Progenitor cell of endocrine pancreas (in vitro differentiated cells): Measurements from ENCODE around the gene FMN1. TPM values are rescaled to one million over a fixed set of nuclear protein-coding genes. Genes with fewer than 3 reads are reported as not detected.

Experiments
- DNase-seq: peaks from one replicate; pipeline ENCODE4 v3.0.0; 2021; ENCODE audit warnings: low spot score; ENCODE audit not compliant: unreplicated experiment
- H3K27ac Mint-ChIP-seq: 2 replicates; pipeline ENCODE4 v1.8.0; 2021; ENCODE audit warnings: mild to moderate bottlenecking, moderate library complexity, mixed read lengths
- H3K27me3 Mint-ChIP-seq: 2 replicates; pipeline ENCODE4 v1.8.0; 2021; ENCODE audit warnings: mixed read lengths
- H3K36me3 Mint-ChIP-seq: 2 replicates; pipeline ENCODE4 v1.8.0; 2022; ENCODE audit warnings: mixed read lengths; ENCODE audit not compliant: insufficient read depth
- H3K4me1 Mint-ChIP-seq: 2 replicates; pipeline ENCODE4 v1.8.0; 2021; ENCODE audit warnings: low read depth, mixed read lengths
- H3K4me3 Mint-ChIP-seq: 2 replicates; pipeline ENCODE4 v1.8.0; 2021; ENCODE audit warnings: low read depth, mild to moderate bottlenecking, moderate library complexity, mixed read lengths
- H3K9me3 Mint-ChIP-seq: 2 replicates; pipeline ENCODE4 v1.8.0; 2021; ENCODE audit warnings: low read depth, mixed read lengths
- total RNA-seq: library from RNA; stranded (reverse); gene quantifications from 2 replicates; pipeline ENCODE4 v1.2.1, GENCODE V29; 2021
- TF ChIP-seq, protein P1 (sequence below): fragments of 200-600 bp; sonication (generic); IDR thresholded peaks from one replicate; pipeline ENCODE4 v1.5.0; 2021; ENCODE audit warnings: antibody characterized with exemption, mild to moderate bottlenecking; ENCODE audit not compliant: unreplicated experiment

FMN1 gene
- total RNA-seq, 1 donor from 2014 or later: 0.41 TPM

DNA sequence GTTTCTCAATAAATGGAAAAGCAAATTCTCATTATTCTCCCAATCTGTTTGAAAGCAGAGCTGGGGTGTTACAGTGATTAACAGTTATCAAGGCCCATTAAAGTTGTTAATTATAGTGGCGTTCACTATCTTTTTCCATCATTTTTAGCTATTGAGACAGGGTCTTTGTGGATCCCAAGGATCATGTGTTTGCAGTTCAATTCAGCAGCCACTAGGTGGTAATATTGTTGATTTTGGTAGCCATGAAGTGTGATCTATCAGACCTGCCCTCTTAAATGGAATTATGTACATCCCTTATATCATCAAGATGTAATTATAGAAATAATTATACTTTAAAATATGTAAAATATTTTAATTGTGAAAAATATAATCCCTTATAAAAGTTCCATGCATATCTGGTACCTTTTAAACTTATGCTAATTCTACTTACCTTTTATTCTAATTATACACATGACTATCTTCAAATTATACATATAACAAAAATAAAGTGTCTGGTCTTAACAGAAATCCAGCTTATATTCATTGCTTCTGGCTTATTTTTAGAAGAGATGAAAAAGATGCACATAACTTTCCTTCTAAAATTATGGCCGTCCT, 350.3 kb downstream of the FMN1 start:
- Mint-ChIP-seq H3K27me3 (peaks cover 4% of the 10 kb centered on the region), H3K9me3 (no peaks in the 10 kb centered on the region), H3K36me3 (no peaks in the 10 kb centered on the region), H3K4me1 (no peaks in the 10 kb centered on the region), H3K4me3 (no peak overlapping the region), H3K27ac (no peak overlapping the region)
- TF ChIP-seq, protein P1, sequence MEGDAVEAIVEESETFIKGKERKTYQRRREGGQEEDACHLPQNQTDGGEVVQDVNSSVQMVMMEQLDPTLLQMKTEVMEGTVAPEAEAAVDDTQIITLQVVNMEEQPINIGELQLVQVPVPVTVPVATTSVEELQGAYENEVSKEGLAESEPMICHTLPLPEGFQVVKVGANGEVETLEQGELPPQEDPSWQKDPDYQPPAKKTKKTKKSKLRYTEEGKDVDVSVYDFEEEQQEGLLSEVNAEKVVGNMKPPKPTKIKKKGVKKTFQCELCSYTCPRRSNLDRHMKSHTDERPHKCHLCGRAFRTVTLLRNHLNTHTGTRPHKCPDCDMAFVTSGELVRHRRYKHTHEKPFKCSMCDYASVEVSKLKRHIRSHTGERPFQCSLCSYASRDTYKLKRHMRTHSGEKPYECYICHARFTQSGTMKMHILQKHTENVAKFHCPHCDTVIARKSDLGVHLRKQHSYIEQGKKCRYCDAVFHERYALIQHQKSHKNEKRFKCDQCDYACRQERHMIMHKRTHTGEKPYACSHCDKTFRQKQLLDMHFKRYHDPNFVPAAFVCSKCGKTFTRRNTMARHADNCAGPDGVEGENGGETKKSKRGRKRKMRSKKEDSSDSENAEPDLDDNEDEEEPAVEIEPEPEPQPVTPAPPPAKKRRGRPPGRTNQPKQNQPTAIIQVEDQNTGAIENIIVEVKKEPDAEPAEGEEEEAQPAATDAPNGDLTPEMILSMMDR: peak; percentile 68
- DNase-seq: no peak

DNA sequence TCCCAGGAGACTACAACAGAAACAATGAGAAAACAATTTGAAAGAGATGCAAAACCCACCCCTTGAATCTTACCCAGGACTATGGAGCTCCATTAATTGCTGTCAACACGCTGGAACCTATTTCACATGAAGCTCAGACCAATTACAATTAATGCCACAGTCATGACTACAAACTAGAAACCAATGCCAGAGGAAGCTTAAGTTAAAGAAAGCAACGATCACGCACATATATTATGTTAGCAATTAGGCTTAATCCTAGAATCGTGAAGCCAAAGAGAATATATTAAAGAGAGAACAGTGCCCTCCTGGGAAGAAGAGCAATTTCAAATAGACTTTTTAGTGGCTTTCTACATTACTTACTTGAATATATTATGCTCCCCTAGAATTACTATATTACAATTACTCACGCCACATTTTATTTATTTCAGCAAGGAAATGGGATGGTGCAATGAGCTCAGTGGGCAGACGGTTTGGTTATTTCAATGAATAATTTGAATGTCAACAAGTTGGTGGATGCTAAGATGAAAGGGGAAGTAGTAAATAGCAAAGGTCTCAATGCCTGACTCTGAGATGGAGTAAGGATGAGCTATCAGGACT, 351.2 kb downstream of the FMN1 start:
- Mint-ChIP-seq H3K27ac (no peak overlapping the region), H3K4me3 (no peak overlapping the region), H3K9me3 (no peaks in the 10 kb centered on the region), H3K36me3 (no peaks in the 10 kb centered on the region), H3K27me3 (peaks cover 4% of the 10 kb centered on the region), H3K4me1 (peaks cover 4% of the 10 kb centered on the region)
- TF ChIP-seq, protein P1: no peak
- no peak for DNase-seq

DNA sequence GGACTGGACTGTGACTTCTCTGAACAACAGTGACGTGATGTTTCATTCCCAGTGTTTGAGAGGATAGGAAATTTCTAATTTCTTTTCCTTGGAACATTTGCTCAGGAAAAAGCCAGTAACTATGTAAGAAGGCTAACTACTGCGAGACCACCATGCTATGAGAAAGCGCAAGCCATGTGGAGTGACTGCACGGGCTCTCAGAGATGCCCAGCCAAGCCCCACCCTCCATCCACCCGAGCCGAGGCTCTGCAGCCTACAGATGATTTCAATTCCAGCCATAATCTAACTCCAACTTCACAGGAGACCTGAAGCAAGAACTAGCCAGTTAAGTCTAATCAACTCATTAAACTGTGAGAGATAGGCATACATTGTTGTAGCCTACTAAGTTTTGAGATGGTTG, 352.4 kb downstream of the FMN1 start:
- Mint-ChIP-seq H3K36me3 (no peaks in the 10 kb centered on the region), H3K4me3 (no peak overlapping the region), H3K27me3 (peaks cover 8% of the 10 kb centered on the region), H3K4me1 (peaks cover 5% of the 10 kb centered on the region), H3K9me3 (no peaks in the 10 kb centered on the region), H3K27ac (no peak overlapping the region)
- TF ChIP-seq, protein P1: no peak
- no peak for DNase-seq

DNA sequence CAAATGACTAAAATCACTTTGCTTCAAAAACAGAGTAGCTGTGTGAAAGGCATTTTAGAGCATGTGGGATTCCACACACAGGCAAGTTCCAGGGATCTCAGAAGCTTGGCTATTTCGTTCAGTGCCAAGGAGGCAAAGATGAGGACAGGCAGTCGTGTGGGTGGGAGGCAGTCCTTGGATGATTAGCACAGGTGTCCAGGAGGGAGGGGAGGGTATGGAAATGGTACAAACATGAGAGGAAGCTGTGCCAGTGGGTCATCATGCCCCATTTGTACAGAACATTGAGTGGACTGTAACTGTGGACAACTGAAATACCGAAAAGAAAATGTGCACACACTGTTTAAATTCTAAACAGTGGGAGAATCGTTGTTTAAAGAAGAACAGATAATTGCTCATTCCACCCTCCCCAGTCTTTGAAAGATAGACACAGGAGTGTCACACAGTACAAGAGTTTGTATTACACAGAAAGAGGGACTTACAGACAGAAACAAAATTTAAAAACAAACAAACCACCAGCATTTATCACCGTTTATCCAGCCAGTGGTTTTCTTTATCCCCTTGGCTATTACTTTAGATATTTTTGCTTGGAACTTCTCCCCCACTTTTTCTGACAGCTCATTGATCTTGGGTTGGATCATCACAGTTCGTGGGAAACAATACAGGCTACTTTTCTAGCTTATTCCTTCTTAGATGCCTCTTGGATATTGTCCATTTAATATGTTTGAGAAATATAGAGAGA, 353.8 kb downstream of the FMN1 start:
- no peak for DNase-seq
- TF ChIP-seq, protein P1: no peak
- no peak overlapping the region for H3K4me3 Mint-ChIP-seq
- H3K4me1 Mint-ChIP-seq: peaks cover 5% of the 10 kb centered on the region
- no peaks in the 10 kb centered on the region for H3K36me3 Mint-ChIP-seq
- no peaks in the 10 kb centered on the region for H3K9me3 Mint-ChIP-seq
- H3K27ac Mint-ChIP-seq: no peak overlapping the region
- peaks cover 10% of the 10 kb centered on the region for H3K27me3 Mint-ChIP-seq

DNA sequence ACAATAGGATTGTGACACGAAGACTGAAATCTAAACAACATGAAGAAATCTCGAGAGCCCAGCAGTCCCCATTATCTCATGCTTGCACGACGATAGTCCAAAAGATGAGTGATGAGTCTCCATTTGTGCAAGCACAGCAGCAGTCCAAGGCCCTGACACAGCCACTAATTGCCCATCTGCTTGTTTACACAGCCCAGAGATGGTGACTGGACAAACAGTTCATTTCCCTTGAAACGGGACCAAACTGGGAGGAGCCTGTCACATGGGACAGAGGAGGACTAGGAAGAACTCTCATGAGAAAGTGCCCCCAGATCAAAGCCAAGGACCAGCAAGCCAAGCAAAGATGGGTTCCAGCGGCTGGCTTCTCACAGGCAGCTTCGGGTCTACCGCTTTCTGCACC, 355.7 kb downstream of the FMN1 start:
- Mint-ChIP-seq H3K27ac (no peak overlapping the region), H3K4me3 (no peak overlapping the region), H3K9me3 (no peaks in the 10 kb centered on the region), H3K27me3 (peaks cover 10% of the 10 kb centered on the region), H3K36me3 (no peaks in the 10 kb centered on the region), H3K4me1 (peaks cover 5% of the 10 kb centered on the region)
- TF ChIP-seq, protein P1: no peak
- no peak for DNase-seq
